Measurements from ENCODE around the gene ADAMTS20. TPM values are rescaled to one million over a fixed set of nuclear protein-coding genes. Genes with fewer than 3 reads are reported as not detected.

The ADAMTS20 gene
- total RNA-seq, 4 donors from 2014 or later: not detected

DNA sequence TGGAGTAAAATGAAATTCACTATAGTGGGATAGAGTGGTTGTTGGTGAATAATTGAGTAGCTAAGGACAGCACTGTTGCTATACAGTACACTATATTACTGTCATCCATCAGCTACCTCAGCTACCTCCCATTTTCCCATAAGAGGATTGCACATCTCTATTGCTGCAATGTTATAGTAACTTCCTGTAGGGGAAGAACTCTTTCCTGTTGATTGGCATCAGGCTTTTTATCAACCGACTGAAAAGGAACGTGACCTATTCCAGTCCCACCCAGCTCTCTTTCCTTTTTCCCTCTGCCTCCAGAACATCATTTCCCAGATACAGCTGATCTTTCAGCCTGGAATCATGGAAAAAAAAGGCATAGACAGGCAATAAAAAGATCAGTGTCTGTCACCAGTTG, 117.4 kb downstream of the ADAMTS20 start:
- WGBS, 2 donors: 36 to 47% methylated on average over 2 of the region's 2 CpGs
- H3K4me3 ChIP-seq (ENCODE audit: low read depth, poor library complexity, severe bottlenecking): no peak overlapping the region
- no peak for DNase-seq (ENCODE audit: low spot score in 2 of 2)
- TF ChIP-seq, protein P1, sequence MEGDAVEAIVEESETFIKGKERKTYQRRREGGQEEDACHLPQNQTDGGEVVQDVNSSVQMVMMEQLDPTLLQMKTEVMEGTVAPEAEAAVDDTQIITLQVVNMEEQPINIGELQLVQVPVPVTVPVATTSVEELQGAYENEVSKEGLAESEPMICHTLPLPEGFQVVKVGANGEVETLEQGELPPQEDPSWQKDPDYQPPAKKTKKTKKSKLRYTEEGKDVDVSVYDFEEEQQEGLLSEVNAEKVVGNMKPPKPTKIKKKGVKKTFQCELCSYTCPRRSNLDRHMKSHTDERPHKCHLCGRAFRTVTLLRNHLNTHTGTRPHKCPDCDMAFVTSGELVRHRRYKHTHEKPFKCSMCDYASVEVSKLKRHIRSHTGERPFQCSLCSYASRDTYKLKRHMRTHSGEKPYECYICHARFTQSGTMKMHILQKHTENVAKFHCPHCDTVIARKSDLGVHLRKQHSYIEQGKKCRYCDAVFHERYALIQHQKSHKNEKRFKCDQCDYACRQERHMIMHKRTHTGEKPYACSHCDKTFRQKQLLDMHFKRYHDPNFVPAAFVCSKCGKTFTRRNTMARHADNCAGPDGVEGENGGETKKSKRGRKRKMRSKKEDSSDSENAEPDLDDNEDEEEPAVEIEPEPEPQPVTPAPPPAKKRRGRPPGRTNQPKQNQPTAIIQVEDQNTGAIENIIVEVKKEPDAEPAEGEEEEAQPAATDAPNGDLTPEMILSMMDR (IDR thresholded peaks at IDR 0.05): no peak
- TF ChIP-seq POLR2A (IDR thresholded peaks at IDR 0.05): no peak
- intact Hi-C loops (cut with DNase I; ENCODE audit: low total_unique reads): no loop called here

DNA sequence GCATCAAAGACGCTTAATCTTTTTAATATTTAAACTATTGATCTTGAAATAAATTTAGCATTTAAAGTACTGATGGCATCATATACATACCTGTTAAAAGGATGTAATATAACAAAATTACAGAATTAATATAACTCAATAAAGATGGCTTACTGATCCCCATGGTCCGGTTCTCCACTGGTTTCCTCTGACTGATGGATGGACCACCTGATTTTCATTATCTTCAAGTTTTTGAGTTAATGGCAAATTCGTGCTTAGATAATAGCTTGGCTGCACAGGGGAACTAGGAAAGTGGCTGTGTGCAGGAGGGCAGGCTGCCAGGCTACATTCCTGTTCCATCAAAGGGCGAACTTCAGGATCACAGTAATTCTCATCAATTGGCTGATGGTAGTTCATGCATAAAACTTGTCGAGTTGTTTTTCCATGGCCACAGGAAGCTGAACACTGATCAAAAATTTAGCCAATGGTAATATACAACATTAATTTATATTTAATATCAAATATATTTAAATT, 123.9 kb downstream of the ADAMTS20 start:
- no peak for DNase-seq (ENCODE audit: low spot score in 2 of 2)
- H3K4me3 ChIP-seq (ENCODE audit: low read depth, poor library complexity, severe bottlenecking): no peak overlapping the region
- intact Hi-C loops (cut with DNase I; ENCODE audit: low total_unique reads): no loop called here
- TF ChIP-seq, protein P1 (IDR thresholded peaks at IDR 0.05): no peak
- TF ChIP-seq POLR2A (IDR thresholded peaks at IDR 0.05): no peak
- WGBS, 2 donors: 43 to 53% methylated on average over 5 of the region's 5 CpGs

DNA sequence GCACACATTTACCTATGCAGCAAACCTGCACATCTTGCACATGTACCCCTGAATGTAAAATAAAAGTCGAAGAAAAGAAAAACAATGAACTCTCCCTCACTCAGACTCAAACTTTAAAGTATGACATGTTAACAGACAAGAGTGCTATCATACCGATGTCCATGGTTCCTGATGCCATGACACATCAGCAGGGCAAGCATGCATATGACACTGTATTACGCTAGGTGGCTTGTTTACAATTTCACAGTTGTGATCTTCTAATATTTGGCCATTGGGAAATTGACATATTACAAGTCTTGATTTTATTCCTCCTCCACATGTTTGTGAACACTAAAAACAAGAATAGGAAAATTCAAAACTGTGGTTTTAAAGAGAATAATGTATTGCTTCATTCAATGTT, 126.6 kb downstream of the ADAMTS20 start:
- no peak for DNase-seq (ENCODE audit: low spot score in 2 of 2)
- 87 to 90% methylated on average over 3 of the region's 3 CpGs for WGBS, 2 donors
- TF ChIP-seq, protein P1 (IDR thresholded peaks at IDR 0.05): no peak
- no peak for TF ChIP-seq POLR2A (IDR thresholded peaks at IDR 0.05)
- intact Hi-C loops (cut with DNase I; ENCODE audit: low total_unique reads): no loop called here
- H3K4me3 ChIP-seq (ENCODE audit: low read depth, poor library complexity, severe bottlenecking): no peak overlapping the region

DNA sequence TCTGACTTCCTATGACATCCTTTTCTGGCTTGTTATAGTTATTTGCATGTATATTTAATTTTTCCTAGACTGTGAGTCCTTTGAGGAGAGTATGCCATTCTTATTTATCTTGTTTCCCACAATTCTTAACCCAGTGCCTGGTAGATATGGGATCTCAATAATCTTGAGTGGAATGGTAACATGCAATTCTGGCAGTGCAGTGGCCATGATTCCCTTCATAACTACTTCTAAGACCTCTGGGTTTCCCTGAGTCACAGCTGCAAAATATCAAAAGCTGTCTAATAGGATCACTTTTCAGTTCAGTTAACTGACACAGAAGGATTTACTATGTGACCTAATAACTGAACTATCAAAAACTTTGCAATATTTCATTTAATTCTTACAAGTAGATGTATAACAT, 135.0 kb downstream of the ADAMTS20 start:
- DNase-seq (ENCODE audit: low spot score in 2 of 2): no peak
- TF ChIP-seq, protein P1 (IDR thresholded peaks at IDR 0.05): no peak
- TF ChIP-seq POLR2A (IDR thresholded peaks at IDR 0.05): no peak
- H3K4me3 ChIP-seq (ENCODE audit: low read depth, poor library complexity, severe bottlenecking): no peak overlapping the region
- intact Hi-C loops (cut with DNase I; ENCODE audit: low total_unique reads): no loop called here

DNA sequence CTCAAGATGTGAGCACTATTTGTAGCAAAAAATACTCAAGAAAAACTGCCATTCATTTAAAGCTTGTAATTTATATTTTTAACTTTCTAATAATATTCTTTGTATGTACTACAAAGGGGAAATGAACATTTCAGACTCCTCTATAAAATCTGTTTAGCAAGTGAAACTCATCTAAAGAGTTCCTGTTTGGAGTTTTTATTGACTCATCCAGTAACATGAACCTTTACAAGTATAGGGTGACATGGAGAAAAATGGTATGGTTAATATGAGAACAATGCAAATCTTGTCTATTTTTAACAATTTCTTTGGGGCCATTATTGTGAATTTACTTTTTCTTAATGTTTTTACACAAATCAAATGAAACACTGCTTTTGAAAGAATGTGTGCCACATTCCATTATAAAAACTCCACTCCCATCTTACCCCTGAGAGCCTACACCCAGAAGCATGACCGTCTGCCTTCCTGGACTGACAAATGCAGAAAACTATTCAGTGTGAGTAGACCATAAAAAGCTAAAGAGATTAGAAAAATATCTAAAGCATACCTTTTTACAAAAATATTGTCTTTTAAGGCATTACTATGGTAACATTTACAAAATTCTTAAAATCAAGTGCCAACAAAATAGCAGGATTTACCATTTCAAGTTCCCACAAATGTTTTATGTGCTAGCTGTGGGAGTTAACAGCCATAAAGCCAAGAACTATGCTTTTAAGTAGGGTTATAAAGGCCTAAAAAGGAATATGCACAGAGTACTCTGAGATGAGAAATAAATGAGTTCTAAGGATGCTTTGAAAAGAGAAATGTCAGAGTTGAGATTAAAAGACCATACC, 144.0 kb downstream of the ADAMTS20 start:
- intact Hi-C loops (cut with DNase I; ENCODE audit: low total_unique reads): no loop called here
- 32 to 40% methylated on average over 1 of the region's 1 CpG for WGBS, 2 donors
- no peak for DNase-seq (ENCODE audit: low spot score in 2 of 2)
- no peak overlapping the region for H3K4me3 ChIP-seq (ENCODE audit: low read depth, poor library complexity, severe bottlenecking)
- TF ChIP-seq POLR2A (IDR thresholded peaks at IDR 0.05): no peak
- TF ChIP-seq, protein P1 (IDR thresholded peaks at IDR 0.05): no peak
